OCI-LY3 (cell line): Measurements from ENCODE around the gene ROCK2.

Source experiments
- H2AFZ ChIP-seq: fragments of 200-600, 300-600 bp; shearing (Covaris generic); 2 replicates; pipeline ENCODE4 v1.6.0; 2014; ENCODE audit warnings: antibody characterized with exemption, low read depth, low read length
- H3K27ac ChIP-seq: fragments of 200-600, 300-600 bp; sonication (generic); 2 replicates; pipeline ENCODE4 v1.5.1; 2014; ENCODE audit warnings: mild to moderate bottlenecking, low read length, moderate library complexity, mixed read lengths
- H3K27me3 ChIP-seq: fragments of 200-600, 300-600 bp; sonication (generic); 2 replicates; pipeline ENCODE4 v1.6.1; 2014; ENCODE audit warnings: low read depth, low read length, mixed read lengths
- H3K36me3 ChIP-seq: fragments of 200-600, 300-600 bp; sonication (generic); replicated peaks from 2 replicates; pipeline ENCODE3; 2014; ENCODE audit warnings: low read depth, low read length, mixed read lengths
- H3K4me1 ChIP-seq: fragments of 300-600, 200-600 bp; sonication (generic); 2 replicates; pipeline ENCODE4 v1.6.1; 2014; ENCODE audit warnings: low read length, mixed read lengths
- H3K4me2 ChIP-seq: fragments of 200-600, 300-600 bp; sonication (generic); 2 replicates; pipeline ENCODE4 v1.6.1; 2014; ENCODE audit warnings: low read length, mixed read lengths
- H3K4me3 ChIP-seq: fragments of 300-600, 200-600 bp; sonication (generic); 2 replicates; pipeline ENCODE4 v1.5.1; 2014; ENCODE audit warnings: antibody characterized with exemption, mild to moderate bottlenecking, low read length, moderate library complexity
- H3K79me2 ChIP-seq: fragments of 300-600, 200-600 bp; shearing (Covaris generic); 2 replicates; pipeline ENCODE4 v1.6.1; 2014; ENCODE audit warnings: mild to moderate bottlenecking, low read length, mixed read lengths
- H3K9ac ChIP-seq: fragments of 300-600, 200-600 bp; shearing (Covaris generic); 2 replicates; pipeline ENCODE4 v1.6.0; 2014; ENCODE audit warnings: mild to moderate bottlenecking, low read length, moderate library complexity
- H3K9me3 ChIP-seq: fragments of 200-600, 300-600 bp; shearing (Covaris generic); 2 replicates; pipeline ENCODE4 v1.6.1; 2014; ENCODE audit warnings: low read length, mixed read lengths; ENCODE audit not compliant: insufficient read depth
- H4K20me1 ChIP-seq: fragments of 200-600, 300-600 bp; sonication (generic); 2 replicates; pipeline ENCODE4 v1.6.1; 2016; ENCODE audit warnings: low read length, mixed read lengths; ENCODE audit not compliant: insufficient read depth
- CTCF ChIP-seq: fragments of 200-600, 300-600 bp; sonication (generic); IDR thresholded peaks from 2 replicates; pipeline ENCODE4 v1.5.1; 2014; ENCODE audit warnings: antibody characterized with exemption, low read length, low read depth
- EZH2phosphoT487 ChIP-seq: fragments of 200-600 bp; shearing (Covaris generic); IDR thresholded peaks from 2 replicates; pipeline ENCODE4 v1.6.1; 2018; ENCODE audit warnings: antibody characterized with exemption, mixed run types, low read depth

Gene ROCK2

GRCh38 chr2:11387100-11387390, 42.6 kb upstream of the ROCK2 start:
- Histone ChIP-seq H3K9ac (no peak overlapping the region), H4K20me1 (no peaks in the 10 kb centered on the region), H3K27me3 (no peaks in the 10 kb centered on the region), H3K4me1 (peaks cover 12% of the 10 kb centered on the region), H3K27ac (no peak overlapping the region), H3K4me3 (no peak overlapping the region), H2AFZ (no peak overlapping the region), H3K36me3 (no peaks in the 10 kb centered on the region), H3K79me2 (no peaks in the 10 kb centered on the region), H3K9me3 (no peaks in the 10 kb centered on the region), H3K4me2 (no peak overlapping the region)
- TF ChIP-seq EZH2phosphoT487 = no peak
- no peak for TF ChIP-seq CTCF

GRCh38 chr2:11385847-11386246, 41.4 kb upstream of the ROCK2 start:
- H3K4me1 ChIP-seq = peaks cover 12% of the 10 kb centered on the region
- H3K4me3 ChIP-seq = no peak overlapping the region
- TF ChIP-seq EZH2phosphoT487 = no peak
- TF ChIP-seq CTCF = no peak
- H4K20me1 ChIP-seq = no peaks in the 10 kb centered on the region
- H3K9me3 ChIP-seq = no peaks in the 10 kb centered on the region
- no peak overlapping the region for H3K27ac ChIP-seq
- no peak overlapping the region for H3K4me2 ChIP-seq
- H3K9ac ChIP-seq = no peak overlapping the region
- no peaks in the 10 kb centered on the region for H3K36me3 ChIP-seq
- H3K27me3 ChIP-seq = no peaks in the 10 kb centered on the region; the same call in 1 of the 2 replicates
- H2AFZ ChIP-seq = no peak overlapping the region
- no peaks in the 10 kb centered on the region for H3K79me2 ChIP-seq

- no peaks in the 10 kb centered on the region for H3K79me2 ChIP-seq
- H3K4me2 ChIP-seq = no peak overlapping the region
- no peaks in the 10 kb centered on the region; the same call in 1 of the 2 replicates for H3K27me3 ChIP-seq
- no peaks in the 10 kb centered on the region for H3K9me3 ChIP-seq
- peaks cover 12% of the 10 kb centered on the region for H3K4me1 ChIP-seq
- no peaks in the 10 kb centered on the region for H3K36me3 ChIP-seq
- H3K4me3 ChIP-seq = no peak overlapping the region
- TF ChIP-seq CTCF = no peak
- H4K20me1 ChIP-seq = no peaks in the 10 kb centered on the region
- no peak overlapping the region for H2AFZ ChIP-seq
- H3K27ac ChIP-seq = no peak overlapping the region
- no peak overlapping the region for H3K9ac ChIP-seq
Observed at GRCh38 chr2:11385216-11385615, 40.8 kb upstream of the ROCK2 start.

GRCh38 chr2:11379558-11379957, 35.1 kb upstream of the ROCK2 start:
- no peak overlapping the region for H2AFZ ChIP-seq
- no peaks in the 10 kb centered on the region for H3K9me3 ChIP-seq
- TF ChIP-seq EZH2phosphoT487 (no peak), CTCF (no peak)
- H4K20me1 ChIP-seq = no peaks in the 10 kb centered on the region
- no peak overlapping the region for H3K9ac ChIP-seq
- no peaks in the 10 kb centered on the region for H3K36me3 ChIP-seq
- peaks cover 19% of the 10 kb centered on the region for H3K27me3 ChIP-seq
- H3K4me3 ChIP-seq = no peak overlapping the region
- no peak overlapping the region for H3K4me2 ChIP-seq
- H3K4me1 ChIP-seq = peaks cover 18% of the 10 kb centered on the region
- H3K79me2 ChIP-seq = no peaks in the 10 kb centered on the region
- H3K27ac ChIP-seq = no peak overlapping the region
